ENCODE measurements around the gene AIG1. TPM values are rescaled to one million over a fixed set of nuclear protein-coding genes. Genes with fewer than 3 reads are reported as not detected.

AIG1 gene
- total RNA-seq, 1 donor from 2014 or later = 35.2 TPM

DNA sequence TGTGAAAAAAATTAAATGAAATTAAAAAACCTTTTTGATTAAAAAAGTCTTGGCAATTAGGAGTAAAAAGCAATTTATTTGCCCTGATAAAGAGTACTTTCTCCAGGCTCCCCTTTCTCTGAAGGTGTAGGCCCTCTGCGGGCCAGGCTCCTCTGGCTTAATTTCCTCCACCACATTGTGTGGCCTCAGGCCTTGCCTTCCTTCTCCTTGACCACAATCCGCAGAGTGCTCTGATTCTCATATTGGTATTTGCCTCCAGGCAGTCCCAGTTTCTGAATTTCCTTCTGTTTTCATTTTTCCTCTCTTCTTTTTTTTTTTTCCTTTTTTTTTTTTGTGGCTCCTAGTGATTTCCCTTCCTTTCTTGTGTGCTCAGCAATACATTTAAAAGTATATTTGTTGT lies 96.4 kb downstream of the AIG1 start:
- FAIRE-seq = no peak
- Histone ChIP-seq H3K4me3 (ENCODE audit: insufficient read depth, low read depth, low read length) (no peak overlapping the region), H3K9me3 (ENCODE audit: insufficient read depth, low read depth, low read length) (no peaks in the 10 kb centered on the region), H3K27ac (ENCODE audit: low read depth, low read length) (no peak overlapping the region), H3K9ac (ENCODE audit: low read length) (no peak overlapping the region), H3K36me3 (ENCODE audit: insufficient read depth, low read length) (no peaks in the 10 kb centered on the region), H2AFZ (ENCODE audit: low read depth, low read length) (no peak overlapping the region), H3K79me2 (ENCODE audit: insufficient read depth, low read length) (no peaks in the 10 kb centered on the region), H3K27me3 (ENCODE audit: insufficient read depth, low read length) (no peaks in the 10 kb centered on the region), H4K20me1 (ENCODE audit: insufficient read depth, low read length) (no peaks in the 10 kb centered on the region), H3K4me2 (ENCODE audit: low read length) (no peak overlapping the region), H3K4me1 (ENCODE audit: insufficient read depth, low read length) (no peaks in the 10 kb centered on the region)
- no peak for DNase-seq (ENCODE audit: low read depth)
- TF ChIP-seq EZH2 (IDR thresholded peaks at IDR 0.05; ENCODE audit: insufficient read depth, low read length) = no peak
- TF ChIP-seq, protein P1, sequence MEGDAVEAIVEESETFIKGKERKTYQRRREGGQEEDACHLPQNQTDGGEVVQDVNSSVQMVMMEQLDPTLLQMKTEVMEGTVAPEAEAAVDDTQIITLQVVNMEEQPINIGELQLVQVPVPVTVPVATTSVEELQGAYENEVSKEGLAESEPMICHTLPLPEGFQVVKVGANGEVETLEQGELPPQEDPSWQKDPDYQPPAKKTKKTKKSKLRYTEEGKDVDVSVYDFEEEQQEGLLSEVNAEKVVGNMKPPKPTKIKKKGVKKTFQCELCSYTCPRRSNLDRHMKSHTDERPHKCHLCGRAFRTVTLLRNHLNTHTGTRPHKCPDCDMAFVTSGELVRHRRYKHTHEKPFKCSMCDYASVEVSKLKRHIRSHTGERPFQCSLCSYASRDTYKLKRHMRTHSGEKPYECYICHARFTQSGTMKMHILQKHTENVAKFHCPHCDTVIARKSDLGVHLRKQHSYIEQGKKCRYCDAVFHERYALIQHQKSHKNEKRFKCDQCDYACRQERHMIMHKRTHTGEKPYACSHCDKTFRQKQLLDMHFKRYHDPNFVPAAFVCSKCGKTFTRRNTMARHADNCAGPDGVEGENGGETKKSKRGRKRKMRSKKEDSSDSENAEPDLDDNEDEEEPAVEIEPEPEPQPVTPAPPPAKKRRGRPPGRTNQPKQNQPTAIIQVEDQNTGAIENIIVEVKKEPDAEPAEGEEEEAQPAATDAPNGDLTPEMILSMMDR (IDR thresholded peaks at IDR 0.05; ENCODE audit: insufficient read depth, low read depth, low read length) = no peak
- no peak overlapping the region for H3K27ac Mint-ChIP-seq (ENCODE audit: unreplicated experiment)
- H3K4me1 Mint-ChIP-seq (ENCODE audit: low read depth, unreplicated experiment) = peaks cover 33% of the 10 kb centered on the region
- no peak overlapping the region for H3K4me3 Mint-ChIP-seq (ENCODE audit: unreplicated experiment)
- no peaks in the 10 kb centered on the region for H3K9me3 Mint-ChIP-seq (ENCODE audit: unreplicated experiment)
- H3K36me3 Mint-ChIP-seq (ENCODE audit: low read depth, unreplicated experiment) = peaks cover 2% of the 10 kb centered on the region
- no peaks in the 10 kb centered on the region for H3K27me3 Mint-ChIP-seq (ENCODE audit: low read depth, unreplicated experiment)

DNA sequence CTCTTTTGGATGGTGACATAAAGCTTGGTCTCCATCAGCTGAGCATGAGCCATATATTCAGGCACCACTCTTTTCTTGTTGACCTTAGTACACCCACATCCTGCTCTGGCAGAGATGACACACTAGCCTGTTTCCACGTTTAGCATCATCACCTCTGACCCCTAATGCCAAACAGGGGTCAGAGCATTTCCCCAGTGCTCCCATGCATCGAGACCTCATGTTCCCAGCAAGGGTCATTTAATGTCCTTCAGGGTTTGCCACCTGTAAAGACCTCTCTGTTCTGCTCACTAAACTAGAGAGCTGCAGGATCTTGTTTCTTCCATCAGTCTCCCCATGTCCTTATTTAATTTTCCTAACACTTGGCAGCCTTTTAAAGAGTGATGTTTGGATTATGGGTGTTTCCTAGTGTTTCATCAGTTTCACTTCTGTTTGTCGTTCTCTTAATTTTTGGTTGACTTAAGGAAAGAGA lies 97.5 kb downstream of the AIG1 start:
- Mint-ChIP-seq H3K4me1 (ENCODE audit: low read depth, unreplicated experiment) (peaks cover 33% of the 10 kb centered on the region), H3K9me3 (ENCODE audit: unreplicated experiment) (no peaks in the 10 kb centered on the region), H3K36me3 (ENCODE audit: low read depth, unreplicated experiment) (peaks cover 6% of the 10 kb centered on the region), H3K27ac (ENCODE audit: unreplicated experiment) (peak overlapping the region; percentile 51), H3K27me3 (ENCODE audit: low read depth, unreplicated experiment) (no peaks in the 10 kb centered on the region), H3K4me3 (ENCODE audit: unreplicated experiment) (no peak overlapping the region)
- H4K20me1 ChIP-seq (ENCODE audit: insufficient read depth, low read length) = no peaks in the 10 kb centered on the region
- no peak for FAIRE-seq
- H3K36me3 ChIP-seq (ENCODE audit: insufficient read depth, low read length) = no peaks in the 10 kb centered on the region
- no peaks in the 10 kb centered on the region for H3K27me3 ChIP-seq (ENCODE audit: insufficient read depth, low read length)
- no peaks in the 10 kb centered on the region for H3K79me2 ChIP-seq (ENCODE audit: insufficient read depth, low read length)
- DNase-seq (ENCODE audit: low read depth) = no peak
- no peak overlapping the region for H3K4me2 ChIP-seq (ENCODE audit: low read length)
- no peaks in the 10 kb centered on the region for H3K4me1 ChIP-seq (ENCODE audit: insufficient read depth, low read length)
- no peak for TF ChIP-seq EZH2 (IDR thresholded peaks at IDR 0.05; ENCODE audit: insufficient read depth, low read length)
- TF ChIP-seq, protein P1 (IDR thresholded peaks at IDR 0.05; ENCODE audit: insufficient read depth, low read depth, low read length) = no peak
- no peak overlapping the region for H2AFZ ChIP-seq (ENCODE audit: low read depth, low read length)
- no peak overlapping the region for H3K9ac ChIP-seq (ENCODE audit: low read length)
- H3K27ac ChIP-seq (ENCODE audit: low read depth, low read length) = no peak overlapping the region
- no peaks in the 10 kb centered on the region for H3K9me3 ChIP-seq (ENCODE audit: insufficient read depth, low read depth, low read length)
- no peak overlapping the region for H3K4me3 ChIP-seq (ENCODE audit: insufficient read depth, low read depth, low read length)

GRCh38 chr6:143159001-143159400 lies 98.3 kb downstream of the AIG1 start:
- Histone ChIP-seq H3K27me3 (ENCODE audit: insufficient read depth, low read length) (no peaks in the 10 kb centered on the region), H2AFZ (ENCODE audit: low read depth, low read length) (no peak overlapping the region), H3K36me3 (ENCODE audit: insufficient read depth, low read length) (no peaks in the 10 kb centered on the region), H3K27ac (ENCODE audit: low read depth, low read length) (no peak overlapping the region), H3K4me2 (ENCODE audit: low read length) (no peak overlapping the region), H3K4me1 (ENCODE audit: insufficient read depth, low read length) (no peaks in the 10 kb centered on the region), H3K4me3 (ENCODE audit: insufficient read depth, low read depth, low read length) (no peak overlapping the region), H4K20me1 (ENCODE audit: insufficient read depth, low read length) (no peaks in the 10 kb centered on the region), H3K9me3 (ENCODE audit: insufficient read depth, low read depth, low read length) (no peaks in the 10 kb centered on the region), H3K79me2 (ENCODE audit: insufficient read depth, low read length) (no peaks in the 10 kb centered on the region), H3K9ac (ENCODE audit: low read length) (no peak overlapping the region)
- no peak for DNase-seq (ENCODE audit: low read depth)
- Mint-ChIP-seq H3K4me3 (ENCODE audit: unreplicated experiment) (no peak overlapping the region), H3K36me3 (ENCODE audit: low read depth, unreplicated experiment) (peaks cover 6% of the 10 kb centered on the region), H3K27ac (ENCODE audit: unreplicated experiment) (peak overlapping the region; percentile 4), H3K27me3 (ENCODE audit: low read depth, unreplicated experiment) (no peaks in the 10 kb centered on the region), H3K4me1 (ENCODE audit: low read depth, unreplicated experiment) (peaks cover 33% of the 10 kb centered on the region), H3K9me3 (ENCODE audit: unreplicated experiment) (no peaks in the 10 kb centered on the region)
- FAIRE-seq = no peak
- TF ChIP-seq EZH2 (IDR thresholded peaks at IDR 0.05; ENCODE audit: insufficient read depth, low read length) = no peak
- TF ChIP-seq, protein P1 (IDR thresholded peaks at IDR 0.05; ENCODE audit: insufficient read depth, low read depth, low read length) = no peak
